Measurements from ENCODE around the gene PHF14. TPM values are rescaled to one million over a fixed set of nuclear protein-coding genes. Genes with fewer than 3 reads are reported as not detected.

Gene PHF14
- total RNA-seq, 2 experiments from 2014 or later: 41.6 to 43.1 TPM

DNA sequence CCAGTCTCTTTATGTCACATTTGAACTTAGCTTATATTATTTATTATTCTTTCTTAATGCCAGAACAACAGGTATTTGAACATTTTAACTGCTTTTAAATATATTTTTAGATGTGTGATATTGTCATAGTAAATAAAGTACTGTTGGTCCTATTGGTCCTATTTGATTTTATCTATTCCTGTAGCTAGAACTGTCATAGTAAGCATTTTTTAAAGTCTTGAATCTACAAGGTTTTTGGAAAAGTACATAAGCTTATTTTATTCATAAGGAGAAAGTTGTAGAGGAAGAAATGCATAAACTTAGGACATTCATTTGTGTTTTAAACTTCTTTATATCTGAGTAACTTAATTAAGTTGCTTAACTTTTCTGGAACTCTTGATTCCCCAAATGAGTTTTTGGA is 136.0 kb downstream of the PHF14 start:
- H3K9me3 Mint-ChIP-seq: no peaks in the 10 kb centered on the region
- no peak for DNase-seq
- no peaks in the 10 kb centered on the region for H3K4me1 Mint-ChIP-seq
- no peak overlapping the region for H3K4me3 Mint-ChIP-seq
- H3K27me3 Mint-ChIP-seq: no peaks in the 10 kb centered on the region
- H3K27ac Mint-ChIP-seq: no peak overlapping the region
- H3K36me3 Mint-ChIP-seq: peaks cover 9% of the 10 kb centered on the region

DNA sequence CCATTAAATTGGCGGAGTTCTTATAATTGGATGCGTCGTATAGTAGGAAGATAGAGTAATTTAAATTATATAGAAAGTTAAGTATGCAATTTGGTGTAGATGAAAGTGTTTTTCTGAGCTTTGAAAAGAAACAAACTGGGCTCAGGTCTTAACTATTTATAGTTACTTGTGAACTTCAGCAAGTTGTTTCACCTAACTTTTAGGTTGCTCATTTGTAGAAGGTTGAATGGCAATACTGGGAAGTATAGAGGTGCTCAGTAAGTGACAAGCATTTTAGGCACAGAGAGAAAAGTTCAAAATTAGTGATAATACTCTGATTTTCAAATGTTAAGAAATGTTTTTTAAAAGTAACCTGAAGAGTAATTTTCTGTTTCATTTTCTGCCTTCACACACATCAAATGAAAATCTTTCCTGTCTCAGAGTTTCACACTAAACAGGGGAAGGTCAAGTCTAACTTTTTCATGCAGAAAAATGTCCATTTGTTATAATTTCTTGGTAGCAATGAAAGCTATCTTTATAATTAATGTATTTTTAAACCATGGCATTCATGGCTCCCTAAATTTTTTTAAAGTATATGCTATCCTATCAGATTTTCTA is 146.5 kb downstream of the PHF14 start:
- H3K4me3 Mint-ChIP-seq: no peak overlapping the region
- H3K9me3 Mint-ChIP-seq: peaks cover 2% of the 10 kb centered on the region
- no peak for DNase-seq
- H3K27ac Mint-ChIP-seq: no peak overlapping the region
- peaks cover 24% of the 10 kb centered on the region for H3K36me3 Mint-ChIP-seq
- no peaks in the 10 kb centered on the region for H3K27me3 Mint-ChIP-seq
- peaks cover 18% of the 10 kb centered on the region for H3K4me1 Mint-ChIP-seq

DNA sequence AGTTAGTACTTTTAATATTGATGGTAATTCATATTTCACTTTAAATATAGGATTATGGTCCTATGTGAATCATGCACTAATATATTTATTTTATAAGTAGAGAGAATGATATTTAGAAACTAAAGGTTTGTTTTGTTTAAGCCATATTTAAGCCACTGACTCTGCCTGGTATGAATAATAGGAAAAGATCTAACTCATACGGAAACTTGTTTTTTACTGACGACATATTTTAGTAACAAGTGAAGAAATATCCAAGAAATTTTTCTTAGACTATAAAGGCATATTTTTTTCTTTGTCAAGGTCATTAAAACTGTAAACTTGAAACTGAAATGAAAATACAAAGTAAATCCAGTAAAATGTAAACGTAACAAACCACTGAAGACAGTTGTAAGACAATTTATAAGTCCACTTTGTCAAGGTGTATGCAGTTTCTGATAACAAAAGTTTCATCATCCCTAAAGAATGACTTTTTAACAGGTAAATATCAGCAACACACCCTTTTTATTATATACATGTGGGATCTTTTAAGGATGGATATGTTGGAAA is 147.1 kb downstream of the PHF14 start:
- Mint-ChIP-seq H3K4me1 (peaks cover 18% of the 10 kb centered on the region), H3K27ac (peak overlapping the region; percentile 51), H3K9me3 (peaks cover 2% of the 10 kb centered on the region), H3K27me3 (no peaks in the 10 kb centered on the region), H3K4me3 (no peak overlapping the region), H3K36me3 (peaks cover 25% of the 10 kb centered on the region)
- no peak for DNase-seq

DNA sequence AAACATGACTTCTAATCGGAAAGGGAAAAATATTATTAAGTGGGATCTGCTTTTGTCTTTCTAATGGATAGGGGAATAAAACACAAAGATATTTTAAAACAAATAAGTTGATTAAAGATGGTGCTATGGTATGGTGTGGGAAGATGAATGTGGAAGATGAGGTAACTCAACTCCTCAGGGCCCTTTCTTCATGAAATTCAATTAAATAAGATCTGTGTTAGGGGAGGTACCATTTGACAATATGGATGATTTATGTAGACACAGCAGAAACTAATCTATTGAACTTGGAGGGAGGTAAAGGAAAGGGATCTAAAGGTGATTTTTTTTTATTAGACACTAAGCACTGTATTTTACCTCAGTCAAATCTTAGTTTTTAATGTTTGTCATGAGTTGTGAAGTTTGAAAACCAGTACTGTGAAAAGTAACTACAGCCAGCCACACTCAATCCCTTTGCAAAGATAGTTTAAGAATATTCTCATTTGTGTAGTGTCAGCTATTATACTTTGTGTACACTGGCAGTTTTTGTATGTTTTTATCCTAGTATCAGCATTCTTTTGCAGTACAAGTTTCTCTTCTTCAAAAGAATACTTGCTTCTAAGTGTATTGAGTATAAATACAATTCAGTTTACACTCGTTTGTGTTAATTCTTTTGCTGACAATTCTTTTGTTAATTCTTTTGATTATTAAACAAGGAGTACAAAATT is 151.3 kb downstream of the PHF14 start:
- Mint-ChIP-seq H3K27ac (no peak overlapping the region), H3K36me3 (peaks cover 40% of the 10 kb centered on the region), H3K4me3 (no peak overlapping the region), H3K4me1 (peaks cover 33% of the 10 kb centered on the region), H3K9me3 (peaks cover 2% of the 10 kb centered on the region), H3K27me3 (no peaks in the 10 kb centered on the region)
- no peak for DNase-seq

DNA sequence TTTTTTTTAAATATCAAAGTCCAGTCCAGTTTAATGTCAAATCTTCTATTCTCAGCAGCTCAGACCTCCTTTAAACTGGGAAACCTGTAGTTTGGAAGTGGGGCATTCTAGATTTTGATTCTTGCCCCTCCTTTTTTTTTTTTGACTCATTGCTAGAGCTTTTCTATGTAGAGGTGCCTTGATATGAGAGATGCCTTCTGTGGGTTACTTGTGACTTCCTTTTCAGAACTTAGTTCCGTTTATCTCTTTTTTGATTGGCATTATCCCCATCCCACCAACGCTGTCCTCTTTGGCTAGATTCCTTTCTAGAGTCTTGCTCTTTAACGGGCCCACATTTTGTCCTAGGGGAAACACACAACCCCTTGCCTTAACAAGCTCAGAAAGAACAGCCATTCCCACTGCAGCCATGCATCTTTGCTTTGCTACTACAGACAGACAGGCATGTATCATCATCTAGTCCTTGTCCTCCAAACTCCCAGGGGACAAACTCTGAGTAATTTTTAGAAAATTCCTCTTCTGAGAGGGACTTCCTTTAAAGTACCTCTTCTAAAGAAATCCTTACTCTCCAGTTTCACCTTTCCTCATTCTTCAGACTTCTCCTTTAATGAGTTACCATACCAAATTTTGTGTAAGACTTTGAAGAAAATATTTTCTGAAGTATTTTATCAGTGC is 153.6 kb downstream of the PHF14 start:
- H3K4me1 Mint-ChIP-seq: peaks cover 31% of the 10 kb centered on the region
- no peaks in the 10 kb centered on the region for H3K27me3 Mint-ChIP-seq
- H3K27ac Mint-ChIP-seq: peak overlapping the region; percentile 25
- H3K4me3 Mint-ChIP-seq: no peak overlapping the region
- H3K9me3 Mint-ChIP-seq: no peaks in the 10 kb centered on the region
- peaks cover 41% of the 10 kb centered on the region for H3K36me3 Mint-ChIP-seq
- no peak for DNase-seq

DNA sequence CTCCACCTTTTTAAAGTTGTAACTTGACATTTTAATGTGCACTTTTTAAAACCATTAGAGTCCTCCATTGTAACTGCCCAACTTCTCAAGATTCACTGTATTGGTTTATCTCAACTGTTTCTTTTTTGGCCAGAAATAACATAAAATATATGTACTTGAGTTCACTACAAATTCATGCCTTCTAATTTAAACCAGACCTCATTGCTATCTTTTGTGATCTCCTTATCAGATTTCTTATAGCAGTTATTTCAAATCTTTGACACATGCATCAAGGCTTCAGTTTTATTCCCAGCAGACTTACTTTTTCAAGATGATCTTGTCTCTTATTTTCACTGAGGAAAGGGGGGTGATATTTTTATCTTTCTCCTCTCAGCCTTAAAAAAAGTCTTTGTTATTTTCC is 154.3 kb downstream of the PHF14 start:
- Mint-ChIP-seq H3K27me3 (no peaks in the 10 kb centered on the region), H3K9me3 (no peaks in the 10 kb centered on the region), H3K4me1 (peaks cover 33% of the 10 kb centered on the region), H3K27ac (no peak overlapping the region), H3K4me3 (no peak overlapping the region), H3K36me3 (peaks cover 39% of the 10 kb centered on the region)
- no peak for DNase-seq

DNA sequence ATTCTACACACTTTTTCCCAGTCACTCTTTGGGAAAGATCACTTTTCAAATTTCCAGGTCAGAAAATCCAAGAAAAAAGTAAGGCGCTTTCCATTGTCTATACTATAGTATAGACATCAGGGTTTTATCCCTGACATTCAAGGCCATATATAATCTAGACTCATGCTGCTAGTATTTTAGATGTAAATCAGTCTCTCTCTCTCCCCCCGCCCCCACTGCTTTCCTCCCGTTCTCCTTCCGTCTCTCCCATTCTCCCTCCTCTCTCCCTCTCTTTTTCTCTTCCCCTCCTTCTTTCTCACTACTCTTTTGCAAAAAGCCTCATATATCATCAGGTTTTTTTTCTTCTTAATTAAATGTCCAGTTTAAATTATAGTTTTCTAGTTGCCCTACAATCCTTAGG is 154.8 kb downstream of the PHF14 start:
- H3K27ac Mint-ChIP-seq: peak overlapping the region; percentile 11
- H3K4me1 Mint-ChIP-seq: peaks cover 33% of the 10 kb centered on the region

DNA sequence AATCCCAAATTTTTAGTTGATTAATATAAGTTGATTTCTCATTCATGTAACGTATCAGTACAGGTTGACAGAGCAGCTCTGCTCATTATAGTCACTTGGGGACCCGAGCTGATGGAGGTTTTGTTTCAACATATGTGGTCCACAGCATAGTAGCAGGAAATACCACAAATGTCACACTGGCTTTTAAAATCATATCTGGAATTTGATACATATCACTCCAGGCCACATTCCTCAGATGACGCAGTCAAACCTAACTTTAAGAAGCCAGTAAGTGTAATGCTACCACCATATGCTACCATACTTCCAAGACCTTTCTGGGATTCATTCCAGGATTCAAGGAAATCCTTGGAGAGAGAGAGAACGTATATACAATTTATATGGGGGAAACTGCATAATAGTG is 156.3 kb downstream of the PHF14 start:
- no peaks in the 10 kb centered on the region for H3K9me3 Mint-ChIP-seq
- H3K4me3 Mint-ChIP-seq: no peak overlapping the region
- H3K27me3 Mint-ChIP-seq: no peaks in the 10 kb centered on the region
- peaks cover 40% of the 10 kb centered on the region for H3K36me3 Mint-ChIP-seq
- peaks cover 30% of the 10 kb centered on the region for H3K4me1 Mint-ChIP-seq
- H3K27ac Mint-ChIP-seq: no peak overlapping the region
- no peak for DNase-seq

More for the DNA sequence above, 154.8 kb downstream of the PHF14 start:
- no peak for DNase-seq
- H3K36me3 Mint-ChIP-seq: peaks cover 40% of the 10 kb centered on the region
- no peak overlapping the region for H3K4me3 Mint-ChIP-seq
- H3K9me3 Mint-ChIP-seq: no peaks in the 10 kb centered on the region
- H3K27me3 Mint-ChIP-seq: no peaks in the 10 kb centered on the region

DNA sequence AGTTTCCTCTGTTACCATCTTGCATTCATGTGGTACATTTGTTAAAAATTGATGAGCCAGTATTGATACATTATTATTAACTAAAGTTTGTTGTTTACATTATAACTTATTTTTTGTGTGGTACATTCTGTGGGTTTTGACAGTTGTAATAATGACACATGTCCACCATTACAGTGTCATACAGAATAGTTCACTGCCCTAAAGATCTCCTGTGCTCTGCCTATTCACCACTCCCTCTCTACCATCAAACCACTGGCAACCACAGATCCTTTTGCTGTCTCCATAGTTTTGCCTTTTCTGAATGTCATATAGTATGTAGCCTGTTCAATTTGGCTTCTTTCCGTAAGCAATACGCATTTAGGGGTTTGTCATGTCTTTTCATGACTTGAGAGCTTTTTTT is 156.9 kb downstream of the PHF14 start:
- Mint-ChIP-seq H3K4me1 (peaks cover 29% of the 10 kb centered on the region), H3K36me3 (peaks cover 39% of the 10 kb centered on the region), H3K9me3 (no peaks in the 10 kb centered on the region), H3K27ac (no peak overlapping the region), H3K27me3 (no peaks in the 10 kb centered on the region), H3K4me3 (no peak overlapping the region)
- DNase-seq: no peak

DNA sequence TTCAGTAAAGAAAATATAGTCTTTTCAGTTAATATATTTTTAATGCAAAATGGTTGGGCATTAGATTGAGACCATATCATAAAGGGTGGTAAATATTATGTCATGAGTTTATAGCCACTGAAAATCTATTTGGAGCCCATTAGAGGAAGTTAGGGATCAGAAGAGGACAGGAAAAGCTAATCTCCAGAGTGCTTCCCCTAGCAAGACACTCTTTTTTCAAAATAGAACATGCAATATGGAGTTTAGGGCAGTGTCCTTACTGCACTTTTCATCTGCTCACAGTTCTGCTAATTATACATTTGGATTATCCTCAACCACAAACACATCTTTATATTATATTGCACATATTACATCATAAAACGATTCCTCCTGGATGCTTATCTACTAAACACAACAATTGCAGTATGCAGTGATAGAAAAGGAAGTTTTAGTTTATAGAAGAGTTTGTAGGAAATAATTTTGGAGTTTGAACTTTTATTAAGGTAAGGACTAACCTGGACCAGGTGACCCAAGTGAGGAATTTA is 159.8 kb downstream of the PHF14 start:
- DNase-seq: no peak
- Mint-ChIP-seq H3K27me3 (no peaks in the 10 kb centered on the region), H3K4me3 (no peak overlapping the region), H3K4me1 (peaks cover 10% of the 10 kb centered on the region), H3K36me3 (peaks cover 28% of the 10 kb centered on the region), H3K9me3 (no peaks in the 10 kb centered on the region), H3K27ac (no peak overlapping the region)

DNA sequence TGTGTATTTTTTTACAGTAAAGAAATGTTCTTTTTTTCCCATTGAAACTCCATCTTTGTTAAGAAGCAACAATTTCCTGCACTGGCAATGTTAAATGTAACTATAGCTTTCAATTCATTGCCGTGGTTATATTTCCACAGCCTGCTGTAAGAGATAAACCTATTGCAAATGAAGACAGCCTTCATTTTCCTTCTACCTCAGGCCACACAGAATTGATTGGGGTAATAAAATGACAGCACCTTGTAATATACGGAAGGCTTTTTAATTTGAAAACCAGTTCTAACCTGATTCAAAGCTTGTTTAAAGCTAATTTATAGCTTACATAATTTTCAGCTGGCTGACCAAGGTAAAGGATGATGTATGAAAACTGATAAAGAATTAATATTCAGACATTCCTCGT is 161.9 kb downstream of the PHF14 start:
- Mint-ChIP-seq H3K27me3 (no peaks in the 10 kb centered on the region), H3K36me3 (peaks cover 22% of the 10 kb centered on the region), H3K27ac (no peak overlapping the region), H3K4me3 (no peak overlapping the region), H3K4me1 (peaks cover 5% of the 10 kb centered on the region), H3K9me3 (no peaks in the 10 kb centered on the region)
- no peak for DNase-seq

DNA sequence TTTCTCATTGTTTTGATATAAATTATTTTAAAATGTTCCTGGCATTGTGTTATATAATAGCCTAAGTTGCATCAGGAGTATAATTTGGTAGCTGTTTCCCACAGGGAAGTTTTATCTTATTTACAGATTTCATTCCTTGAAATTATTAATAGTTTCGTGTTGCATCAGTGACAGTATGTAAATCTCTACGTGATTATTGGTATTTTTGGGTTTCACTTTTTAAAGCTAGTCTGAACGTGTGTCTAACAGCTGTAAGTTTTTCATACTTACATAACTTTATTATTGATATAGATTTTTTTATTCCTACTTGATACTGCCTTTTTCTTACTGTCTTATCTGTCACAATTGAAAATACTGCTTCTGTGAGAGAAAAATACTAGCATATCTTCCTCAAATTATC is 167.9 kb downstream of the PHF14 start:
- Mint-ChIP-seq H3K36me3 (peaks cover 10% of the 10 kb centered on the region), H3K27me3 (no peaks in the 10 kb centered on the region), H3K4me1 (no peaks in the 10 kb centered on the region), H3K9me3 (no peaks in the 10 kb centered on the region), H3K4me3 (no peak overlapping the region), H3K27ac (no peak overlapping the region)
- DNase-seq: no peak

DNA sequence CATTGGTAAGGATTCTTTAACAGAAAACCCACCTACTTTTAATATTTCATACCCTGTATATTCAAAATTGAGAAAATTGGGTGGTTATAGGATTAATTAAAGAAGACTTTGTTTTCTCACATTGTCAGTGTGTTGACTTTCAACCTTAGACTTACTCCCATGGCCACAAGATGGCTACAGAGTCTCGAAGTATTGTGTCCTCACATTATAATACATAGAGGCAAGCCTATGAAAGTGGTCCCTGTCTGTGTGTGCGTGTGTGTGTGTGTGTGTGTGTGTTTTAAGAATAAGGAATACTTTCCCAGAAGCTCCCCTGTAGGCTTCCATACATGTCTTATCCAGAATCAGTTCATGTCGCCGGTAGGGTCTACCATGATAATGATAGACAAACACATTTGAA is 180.0 kb downstream of the PHF14 start:
- H3K9me3 Mint-ChIP-seq: no peaks in the 10 kb centered on the region
- H3K4me1 Mint-ChIP-seq: no peaks in the 10 kb centered on the region
- no peak overlapping the region for H3K4me3 Mint-ChIP-seq
- DNase-seq: no peak
- peaks cover 9% of the 10 kb centered on the region for H3K36me3 Mint-ChIP-seq
- no peak overlapping the region for H3K27ac Mint-ChIP-seq
- H3K27me3 Mint-ChIP-seq: no peaks in the 10 kb centered on the region

DNA sequence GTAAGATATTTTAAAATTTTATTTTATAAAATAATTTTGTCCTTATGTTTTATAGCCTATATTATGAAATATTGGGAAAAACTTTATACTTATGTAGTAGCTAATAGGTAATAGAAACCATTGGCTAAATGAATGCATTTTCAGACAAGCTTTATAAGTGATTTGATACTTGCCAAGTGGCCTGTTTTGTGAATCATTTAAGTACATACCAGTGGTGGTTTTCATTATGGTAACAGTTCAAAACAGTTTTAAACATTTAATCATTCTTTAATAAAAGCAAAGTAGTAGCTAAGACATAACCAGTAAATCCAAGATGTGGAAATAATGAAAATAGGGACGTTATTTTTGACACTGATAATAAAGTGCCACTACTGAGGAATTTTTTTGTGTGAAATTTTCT is 182.2 kb downstream of the PHF14 start:
- H3K27me3 Mint-ChIP-seq: no peaks in the 10 kb centered on the region
- no peak for DNase-seq
- H3K36me3 Mint-ChIP-seq: peaks cover 13% of the 10 kb centered on the region
- no peaks in the 10 kb centered on the region for H3K4me1 Mint-ChIP-seq
- no peak overlapping the region for H3K27ac Mint-ChIP-seq
- H3K4me3 Mint-ChIP-seq: no peak overlapping the region
- H3K9me3 Mint-ChIP-seq: no peaks in the 10 kb centered on the region

DNA sequence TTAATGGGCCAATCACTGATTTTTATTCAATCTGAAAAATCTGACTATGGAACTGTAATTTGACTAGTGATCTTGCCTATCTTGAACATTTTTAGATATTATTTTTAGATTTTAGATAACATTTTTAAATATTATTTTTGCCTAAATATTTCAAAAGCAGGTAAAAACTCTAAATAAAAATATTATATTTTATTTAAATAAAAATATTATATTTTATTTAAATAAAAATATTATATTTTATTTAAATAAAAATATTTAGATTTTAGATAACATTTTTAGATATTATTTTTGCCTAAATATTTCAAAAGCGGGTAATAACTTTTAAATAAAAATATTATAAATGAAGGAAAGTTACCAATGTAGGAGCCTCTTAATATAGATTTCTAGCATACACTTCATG is 187.8 kb downstream of the PHF14 start:
- Mint-ChIP-seq H3K27ac (no peak overlapping the region), H3K4me1 (no peaks in the 10 kb centered on the region), H3K4me3 (no peak overlapping the region), H3K9me3 (no peaks in the 10 kb centered on the region), H3K36me3 (peaks cover 16% of the 10 kb centered on the region), H3K27me3 (no peaks in the 10 kb centered on the region)
- no peak for DNase-seq
